Fibroblast of skin of left quadriceps (primary cell): ENCODE data around the gene SP110.
"Not testable (repeated sequence)": the region's sequence is repeated elsewhere in the genome, so short reads cannot be mapped to it uniquely, and the experiment has no call there.

Experiments used
- DNase-seq, 2 experiments: peaks; one replicate each; pipeline ENCODE4 v3.0.0-alpha.2; 2013; ENCODE audit warnings: low read depth in 2 of 2

The SP110 gene

GRCh38 chr2:230219419-230220331, at the start of gene SP110:
Gene SP110, minus strand, starts transcription at chr2:230219984. Its CDS starts 3,057 bp downstream, at chr2:230216927.
- peak; percentile 56 to 57 for DNase-seq

- DNase-seq, result no peak
Observed at GRCh38 chr2:230268606-230269243, 48.9 kb upstream of the SP110 start.

- no peak for DNase-seq
Observed at GRCh38 chr2:230267556-230267955, 47.8 kb upstream of the SP110 start.

- DNase-seq, result no peak
Observed at GRCh38 chr2:230267059-230267458, 47.3 kb upstream of the SP110 start.

- no peak for DNase-seq
Observed at GRCh38 chr2:230266638-230267037, 46.9 kb upstream of the SP110 start.

GRCh38 chr2:230264945-230265344, 45.2 kb upstream of the SP110 start:
- not testable (repeated sequence) for DNase-seq

- DNase-seq, result no peak
Observed at GRCh38 chr2:230262246-230262645, 42.5 kb upstream of the SP110 start.

- DNase-seq, result no peak
Observed at GRCh38 chr2:230258483-230258882, 38.7 kb upstream of the SP110 start.

GRCh38 chr2:230256733-230257332, 37.0 kb upstream of the SP110 start:
- DNase-seq, result no peak

- DNase-seq, result no peak
Observed at GRCh38 chr2:230254152-230254881, 34.5 kb upstream of the SP110 start.

GRCh38 chr2:230250231-230250630, 30.4 kb upstream of the SP110 start:
- DNase-seq, result no peak

GRCh38 chr2:230246206-230246605, 26.4 kb upstream of the SP110 start:
- no peak for DNase-seq

- no peak for DNase-seq
Observed at GRCh38 chr2:230244211-230244610, 24.4 kb upstream of the SP110 start.

GRCh38 chr2:230234845-230235244, 15.1 kb upstream of the SP110 start:
- peak in 1 of 2 experiments; percentile 2 for DNase-seq

GRCh38 chr2:230234122-230234722, 14.4 kb upstream of the SP110 start:
- DNase-seq, result no peak

GRCh38 chr2:230231251-230231650, 11.5 kb upstream of the SP110 start:
- no peak for DNase-seq

- peak in 1 of 2 experiments; percentile 3 for DNase-seq
Observed at GRCh38 chr2:230230496-230231200, 10.9 kb upstream of the SP110 start.

- peak in 1 of 2 experiments; percentile 21 for DNase-seq
Observed at GRCh38 chr2:230230087-230230486, 10.3 kb upstream of the SP110 start.

- no peak for DNase-seq
Observed at GRCh38 chr2:230227216-230227615, 7.4 kb upstream of the SP110 start.

- DNase-seq, result no peak
Observed at GRCh38 chr2:230226051-230226551, 6.3 kb upstream of the SP110 start.

GRCh38 chr2:230225486-230225885, 5.7 kb upstream of the SP110 start, which contains the start of gene SP140:
Gene SP140, plus strand, starts transcription at chr2:230225736. Its CDS starts 109 bp downstream, at chr2:230225845.
- no peak for DNase-seq
